IMR-90 (cell line): Measurements from ENCODE around the gene BTBD10.

Experiments used
- BHLHE40 ChIP-seq: fragments of 150-350 bp; IDR thresholded peaks from 2 replicates; pipeline ENCODE4 v1.6.1; 2016; ENCODE audit warnings: mild to moderate bottlenecking, low read depth, low read length
- CEBPB ChIP-seq: IDR thresholded peaks from 2 replicates; pipeline ENCODE4 v1.6.1; 2012; ENCODE audit warnings: low read depth, low read length, improper control_type of control experiment
- CTCF ChIP-seq: conservative IDR thresholded peaks from 2 replicates; pipeline ENCODE4 v1.5.1; 2012; ENCODE audit warnings: mild to moderate bottlenecking, low read depth, low read length, improper control_type of control experiment
- ELK1 ChIP-seq: fragments of 150-350 bp; IDR thresholded peaks from 2 replicates; pipeline ENCODE4 v1.6.1; 2016; ENCODE audit warnings: low read depth, mild to moderate bottlenecking, low read length, moderate library complexity, borderline replicate concordance
- MAFK ChIP-seq: IDR thresholded peaks from 2 replicates; pipeline ENCODE4 v1.6.1; 2012; ENCODE audit warnings: low read depth, low read length, improper control_type of control experiment
- MXI1 ChIP-seq: IDR thresholded peaks from 2 replicates; pipeline ENCODE4 v1.6.1; 2012; ENCODE audit warnings: low read depth, mild to moderate bottlenecking, low read length, moderate library complexity, borderline replicate concordance
- NFE2L2 ChIP-seq: fragments of 150-350 bp; IDR thresholded peaks from 2 replicates; pipeline ENCODE4 v1.6.1; 2016; ENCODE audit warnings: low read depth, mild to moderate bottlenecking, low read length
- POLR2A ChIP-seq: IDR thresholded peaks from 2 replicates; pipeline ENCODE4 v1.6.1; 2012; ENCODE audit warnings: mild to moderate bottlenecking, low read depth, low read length
- RAD21 ChIP-seq: IDR thresholded peaks from 2 replicates; pipeline ENCODE4 v1.6.1; 2012; ENCODE audit warnings: low read length, improper control_type of control experiment
- RCOR1 ChIP-seq: IDR thresholded peaks from 2 replicates; pipeline ENCODE4 v1.6.1; 2012; ENCODE audit warnings: mild to moderate bottlenecking, low read length, improper control_type of control experiment; ENCODE audit not compliant: insufficient replicate concordance
- RFX5 ChIP-seq: IDR thresholded peaks from 2 replicates; pipeline ENCODE4 v1.8.0; 2012; ENCODE audit warnings: low read depth, mild to moderate bottlenecking, low read length, moderate library complexity
- SMC3 ChIP-seq: fragments of 150-350 bp; IDR thresholded peaks from 2 replicates; pipeline ENCODE4 v1.6.1; 2016; ENCODE audit warnings: low read depth, mild to moderate bottlenecking, antibody characterized with exemption, low read length, moderate library complexity
- USF2 ChIP-seq: fragments of 150-350 bp; IDR thresholded peaks from 2 replicates; pipeline ENCODE4 v1.6.1; 2017; ENCODE audit warnings: mild to moderate bottlenecking, antibody characterized with exemption, low read length, low read depth

- no peak for TF ChIP-seq CTCF
- TF ChIP-seq CEBPB: no peak
- TF ChIP-seq RFX5: no peak
- no peak for TF ChIP-seq POLR2A
- no peak for TF ChIP-seq MAFK
- TF ChIP-seq ELK1: no peak
- no peak for TF ChIP-seq RAD21
- no peak for TF ChIP-seq MXI1
- TF ChIP-seq SMC3: no peak
- TF ChIP-seq RCOR1: no peak
- no peak for TF ChIP-seq NFE2L2
- TF ChIP-seq USF2: no peak
- no peak for TF ChIP-seq BHLHE40
Measured at GRCh38 chr11:13495929-13496328, 32.9 kb upstream of the BTBD10 start, which contains the start of gene PTH.
